NK-92 (cell line): Measurements from ENCODE around the gene DHRS2.
A peak's percentile ranks its signal among the peaks of the same experiment; 100 is the strongest.
"Not testable (repeated sequence)": the region's sequence is repeated elsewhere in the genome, so short reads cannot be mapped to it uniquely, and the experiment has no call there.

Source experiments
- DNase-seq: peaks from one replicate; lab custom pipeline; 2025; ENCODE audit not compliant: unreplicated experiment; lab: John Stamatoyannopoulos, UW

Gene DHRS2, protein sequence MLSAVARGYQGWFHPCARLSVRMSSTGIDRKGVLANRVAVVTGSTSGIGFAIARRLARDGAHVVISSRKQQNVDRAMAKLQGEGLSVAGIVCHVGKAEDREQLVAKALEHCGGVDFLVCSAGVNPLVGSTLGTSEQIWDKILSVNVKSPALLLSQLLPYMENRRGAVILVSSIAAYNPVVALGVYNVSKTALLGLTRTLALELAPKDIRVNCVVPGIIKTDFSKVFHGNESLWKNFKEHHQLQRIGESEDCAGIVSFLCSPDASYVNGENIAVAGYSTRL

DNA sequence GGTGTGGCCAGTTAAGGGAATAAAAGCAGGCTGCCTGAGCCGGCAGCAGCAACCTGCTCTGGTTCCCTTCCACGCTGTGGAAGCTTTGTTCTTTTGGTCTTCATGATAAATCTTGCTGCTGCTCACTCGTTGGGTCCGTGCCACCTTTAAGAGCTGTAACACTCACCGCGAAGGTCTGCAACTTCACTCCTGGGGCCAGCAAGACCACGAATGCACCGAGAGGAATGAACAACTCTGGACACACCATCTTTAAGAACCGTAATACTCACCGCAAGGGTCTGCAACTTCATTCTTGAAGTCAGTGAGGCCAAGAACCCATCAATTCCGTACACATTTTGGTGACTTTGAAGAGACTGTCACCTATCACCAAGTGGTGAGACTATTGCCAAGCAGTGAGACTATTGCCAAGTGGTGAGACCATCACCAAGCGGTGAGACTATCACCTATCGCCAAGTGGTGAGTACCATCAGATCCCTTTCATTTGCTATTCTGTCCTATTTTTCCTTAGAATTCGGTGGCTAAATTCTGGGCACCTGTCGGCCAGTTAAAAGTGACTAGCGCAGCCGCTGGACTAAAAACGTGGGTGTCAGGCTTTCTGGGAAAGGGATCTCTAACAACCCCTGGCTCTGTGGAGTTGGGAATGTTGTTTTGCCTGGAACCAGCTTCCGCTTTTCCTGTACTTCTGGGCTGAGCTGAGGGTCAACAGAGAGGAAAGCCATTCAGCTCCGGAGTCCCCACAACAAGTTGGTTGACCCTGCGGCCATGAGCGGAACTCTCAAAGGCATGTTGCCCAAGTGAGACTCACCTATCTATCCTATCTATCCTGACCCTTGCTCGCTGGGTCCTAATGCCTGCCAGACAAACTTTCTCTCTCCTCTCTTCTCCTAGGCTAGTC lies at the start of gene DHRS2:
Gene DHRS2, plus strand, starts transcription at position 48 of the 895 bp plus-strand sequence. CDS start 2,501 bp downstream, outside the sequence.
- no peak for DNase-seq

DNA sequence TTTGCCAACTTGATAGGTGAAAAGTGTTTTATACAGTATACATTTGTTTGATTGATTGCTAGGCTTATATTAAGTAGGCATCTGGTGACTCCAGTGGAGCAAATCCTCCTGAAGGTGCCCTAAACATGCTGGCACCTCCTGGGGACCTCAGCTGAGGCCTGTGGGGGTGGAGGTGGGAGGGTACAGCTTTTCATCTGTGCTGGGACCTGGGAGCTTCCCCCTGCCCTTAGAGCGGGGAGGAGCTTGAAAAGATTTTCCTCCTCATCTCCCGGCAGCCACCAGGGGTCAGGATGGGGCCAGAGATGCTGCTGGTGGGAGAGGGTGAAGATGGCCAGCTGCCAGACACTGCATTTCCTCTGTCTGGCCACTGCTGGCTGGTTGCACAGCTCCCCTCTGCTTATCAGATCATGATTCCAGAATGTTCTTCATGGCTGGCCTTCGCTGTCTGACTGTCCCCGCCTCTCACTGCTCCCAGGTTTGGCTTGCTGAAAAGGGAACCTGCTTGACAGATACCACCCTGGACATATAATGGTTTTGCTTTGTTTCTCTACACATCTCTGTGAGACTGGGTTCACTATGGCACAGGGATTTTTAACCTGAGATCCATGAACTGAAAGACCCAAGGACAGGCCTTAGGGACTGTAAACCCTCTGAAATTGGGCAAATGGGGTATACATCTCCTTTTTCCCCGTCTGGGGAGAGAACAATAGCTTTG lies 47.1 kb upstream of the DHRS2 start:
- peak; percentile 10 for DNase-seq

DNA sequence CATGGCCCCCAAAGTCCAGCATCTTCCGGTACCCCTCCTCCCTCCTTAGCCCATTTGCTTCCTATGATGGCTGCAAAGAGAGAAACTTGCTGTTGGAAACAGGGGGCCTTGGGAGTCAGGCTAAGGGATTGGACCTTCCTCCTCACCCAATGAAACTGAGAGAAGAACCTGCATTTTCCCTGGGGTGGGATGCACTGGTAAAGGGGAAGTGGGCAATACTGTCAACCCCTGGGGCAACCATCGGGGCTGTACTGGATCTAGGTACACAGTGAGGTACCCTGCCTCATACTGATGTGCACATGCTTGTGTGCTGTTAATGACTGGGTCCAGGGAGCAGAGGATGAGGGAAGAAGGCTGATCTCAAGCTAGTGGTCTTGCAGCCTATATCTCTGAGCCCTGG lies 46.6 kb upstream of the DHRS2 start:
- DNase-seq, result no peak

DNA sequence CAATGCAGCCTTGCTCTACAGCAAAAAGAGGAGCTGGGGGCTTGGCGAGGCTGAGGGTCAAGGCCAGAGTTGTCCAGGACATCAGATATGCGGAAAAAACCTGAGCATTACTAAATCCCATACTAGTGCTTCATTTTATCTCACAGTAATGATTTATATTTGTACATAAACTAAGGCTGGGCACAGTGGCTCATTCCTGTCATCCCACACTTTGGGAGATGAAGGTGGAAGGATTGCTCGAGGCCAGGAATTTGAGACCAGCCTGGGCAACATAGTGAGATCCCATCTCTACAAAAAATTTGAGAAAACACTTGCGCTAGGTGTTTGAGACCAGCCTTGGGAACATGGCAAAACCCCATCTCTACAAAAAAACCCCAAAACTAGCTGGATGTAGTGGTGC lies 46.0 kb upstream of the DHRS2 start:
- DNase-seq, result no peak

DNA sequence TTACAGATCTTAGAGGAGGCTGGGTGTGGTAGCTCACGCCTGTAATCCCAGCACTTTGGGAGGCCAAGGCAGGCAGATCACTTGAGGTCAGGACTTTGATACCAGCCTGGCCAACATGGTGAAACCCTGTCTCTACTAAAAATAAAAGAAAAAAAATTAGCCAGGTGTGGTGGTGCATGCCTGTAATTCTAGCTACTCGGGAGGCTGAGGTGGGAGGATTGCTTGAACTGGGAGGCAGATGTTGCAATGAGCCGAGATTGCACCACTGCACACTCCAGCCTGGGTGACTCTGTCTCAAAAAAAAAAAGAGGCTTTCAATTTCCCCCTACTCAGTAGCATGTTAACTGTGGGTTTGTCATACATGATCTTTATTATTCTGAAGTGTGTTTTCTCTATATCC lies 42.0 kb upstream of the DHRS2 start:
- DNase-seq, result not testable (repeated sequence)

- no peak for DNase-seq
Observed at GRCh38 chr14:23600322-23600707, 35.8 kb upstream of the DHRS2 start.

DNA sequence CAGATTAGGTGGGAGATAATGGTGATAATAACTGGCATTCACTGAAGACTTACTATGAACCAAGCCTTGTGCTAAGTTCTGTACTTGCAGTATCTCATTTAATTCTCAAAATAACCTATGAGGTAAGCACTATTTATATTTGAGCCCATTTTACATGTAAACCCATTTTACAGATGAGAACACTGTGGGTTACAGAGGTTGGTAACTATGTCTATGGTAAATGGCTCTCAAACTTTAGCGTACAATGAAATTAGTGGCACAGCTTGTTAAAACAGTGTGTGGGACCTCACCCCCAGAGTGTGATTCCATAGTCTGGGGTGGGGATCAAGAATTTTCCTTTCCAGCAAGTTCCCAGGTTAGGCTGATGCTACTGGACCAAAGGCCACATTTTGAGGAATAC lies 35.4 kb upstream of the DHRS2 start:
- DNase-seq, result no peak

DNA sequence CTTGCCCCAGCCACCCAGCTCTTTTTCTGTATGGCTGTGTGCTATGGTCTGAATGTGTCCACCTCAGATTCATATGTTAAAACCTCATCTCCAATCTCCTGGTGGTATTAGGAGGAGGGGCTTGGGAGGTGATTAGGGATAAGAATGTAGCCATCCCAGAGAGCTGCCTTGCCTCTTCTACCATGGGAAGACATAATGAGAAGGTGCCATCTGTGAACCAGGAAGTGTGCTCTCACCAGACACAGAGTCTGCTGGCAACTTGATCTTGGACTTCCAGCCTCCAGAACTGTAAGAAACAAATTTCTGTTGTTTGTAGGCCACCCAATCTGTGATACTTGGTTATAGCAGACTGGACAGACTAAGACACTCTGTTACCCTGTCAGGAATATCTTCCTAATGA lies 34.7 kb upstream of the DHRS2 start:
- DNase-seq, result no peak

DNA sequence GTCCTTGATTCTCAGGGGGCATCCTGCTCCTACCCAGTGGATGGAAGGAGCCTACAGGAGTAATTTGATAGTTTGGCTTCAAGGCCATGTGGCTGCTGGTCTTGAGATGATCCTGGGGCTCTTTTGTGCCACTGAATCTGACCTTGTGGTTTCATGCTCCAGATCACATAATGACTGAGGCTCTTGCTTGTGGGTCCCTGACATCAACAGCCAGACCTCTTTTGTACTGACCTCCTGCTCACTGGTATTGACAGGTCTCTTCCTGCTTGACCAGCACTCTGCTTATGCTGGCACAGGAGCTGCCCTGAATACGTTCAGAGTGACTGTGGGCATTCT lies 34.4 kb upstream of the DHRS2 start:
- no peak for DNase-seq

DNA sequence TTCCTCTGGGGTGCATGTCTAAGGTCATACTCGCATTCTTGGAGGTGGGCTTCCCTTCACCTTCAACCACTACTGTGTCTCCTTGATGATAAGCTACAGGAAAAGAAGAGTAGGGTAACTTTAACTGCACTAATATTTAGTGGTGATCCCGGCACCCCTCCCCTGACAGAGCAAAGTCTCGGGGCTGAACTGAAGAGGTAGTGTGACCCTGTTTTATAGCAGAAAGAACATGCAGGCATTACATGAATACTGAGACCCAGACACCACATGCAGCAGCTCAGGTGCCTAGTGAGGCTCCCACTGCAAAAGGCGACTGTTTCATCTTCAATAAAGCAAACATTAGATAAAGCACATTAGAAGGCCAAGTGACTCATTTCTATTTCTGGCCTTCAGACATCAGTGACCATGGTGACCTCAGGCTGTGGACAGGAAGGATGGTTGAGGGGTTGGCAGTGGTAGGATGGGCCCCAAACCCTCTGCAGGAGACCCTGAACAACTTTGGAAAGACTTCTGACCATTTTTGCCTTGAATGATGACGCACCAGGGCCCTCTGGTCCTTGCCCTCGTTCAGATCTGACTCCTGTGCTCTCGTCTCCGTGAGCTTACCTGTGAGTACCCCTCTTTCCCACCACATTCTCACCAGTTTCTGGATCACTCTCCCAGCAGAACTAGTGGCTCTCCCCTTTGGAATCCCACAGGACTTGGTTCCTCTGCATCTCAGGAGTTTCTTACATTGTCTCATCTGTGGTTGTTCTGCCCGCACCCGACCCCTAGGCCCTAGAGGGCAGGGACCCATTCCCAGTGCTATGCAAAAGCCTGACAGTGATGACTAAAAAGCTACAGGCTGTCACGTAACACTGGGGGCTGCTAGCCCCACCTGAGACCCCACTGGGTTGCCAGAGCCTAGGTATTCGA lies 33.7 kb upstream of the DHRS2 start:
- DNase-seq, result no peak

- DNase-seq, result no peak
Observed at GRCh38 chr14:23603103-23603502, 33.1 kb upstream of the DHRS2 start.

DNA sequence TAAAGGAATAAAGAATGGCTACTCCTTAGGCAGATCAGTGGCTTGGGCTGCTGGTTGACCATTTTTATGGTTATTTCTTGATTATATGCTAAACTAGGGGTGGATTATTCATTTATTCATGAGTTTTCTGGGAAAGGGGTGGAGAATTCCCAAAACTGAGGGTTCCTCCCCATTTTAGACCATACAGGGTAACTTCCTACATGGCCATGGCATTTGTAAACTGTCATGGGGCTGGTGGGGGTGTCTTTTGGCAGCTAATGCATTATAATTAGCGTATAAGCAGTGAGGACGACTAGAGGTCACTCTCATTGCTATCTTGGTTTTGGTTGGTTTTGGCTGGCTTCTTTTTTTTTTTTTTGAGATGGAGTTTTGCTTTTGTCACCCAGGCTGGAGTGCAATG lies 32.0 kb upstream of the DHRS2 start:
- DNase-seq, result no peak

GRCh38 chr14:23604675-23605170 lies 31.4 kb upstream of the DHRS2 start:
- DNase-seq, result no peak

DNA sequence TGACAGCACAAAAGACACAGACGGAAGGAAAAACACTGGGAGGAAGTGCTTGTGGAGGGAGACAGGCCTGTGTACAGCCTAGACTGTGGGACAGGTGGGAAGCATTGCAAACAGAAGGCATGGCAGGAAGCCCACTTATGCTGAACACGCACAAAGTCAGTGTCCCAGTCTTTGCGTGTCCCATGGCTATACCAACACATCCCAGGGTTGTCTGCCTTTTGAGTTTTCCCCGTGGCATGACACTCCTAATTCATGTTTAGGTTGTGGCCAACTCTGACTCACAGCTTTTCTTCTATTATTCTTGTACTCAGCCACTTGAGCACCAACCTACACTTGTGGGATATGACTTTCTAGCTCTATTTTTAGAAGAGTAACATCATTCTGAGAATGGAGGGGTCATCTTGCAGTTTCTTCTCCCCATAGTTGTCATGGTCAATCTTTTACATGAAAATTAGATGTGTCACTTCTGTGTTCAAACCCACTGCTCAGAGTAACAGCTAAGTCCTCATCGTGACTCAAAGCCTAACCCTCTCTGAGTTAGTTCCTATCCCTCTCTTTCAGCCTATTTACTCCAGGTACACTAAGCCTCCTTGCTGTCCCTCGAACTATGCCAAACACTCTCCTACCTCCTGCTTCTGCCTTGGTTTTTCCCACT lies 30.1 kb upstream of the DHRS2 start:
- DNase-seq, result no peak

- DNase-seq, result no peak
Observed at GRCh38 chr14:23608454-23608853, 27.7 kb upstream of the DHRS2 start.

GRCh38 chr14:23609001-23609400 lies 27.2 kb upstream of the DHRS2 start:
- no peak for DNase-seq

DNA sequence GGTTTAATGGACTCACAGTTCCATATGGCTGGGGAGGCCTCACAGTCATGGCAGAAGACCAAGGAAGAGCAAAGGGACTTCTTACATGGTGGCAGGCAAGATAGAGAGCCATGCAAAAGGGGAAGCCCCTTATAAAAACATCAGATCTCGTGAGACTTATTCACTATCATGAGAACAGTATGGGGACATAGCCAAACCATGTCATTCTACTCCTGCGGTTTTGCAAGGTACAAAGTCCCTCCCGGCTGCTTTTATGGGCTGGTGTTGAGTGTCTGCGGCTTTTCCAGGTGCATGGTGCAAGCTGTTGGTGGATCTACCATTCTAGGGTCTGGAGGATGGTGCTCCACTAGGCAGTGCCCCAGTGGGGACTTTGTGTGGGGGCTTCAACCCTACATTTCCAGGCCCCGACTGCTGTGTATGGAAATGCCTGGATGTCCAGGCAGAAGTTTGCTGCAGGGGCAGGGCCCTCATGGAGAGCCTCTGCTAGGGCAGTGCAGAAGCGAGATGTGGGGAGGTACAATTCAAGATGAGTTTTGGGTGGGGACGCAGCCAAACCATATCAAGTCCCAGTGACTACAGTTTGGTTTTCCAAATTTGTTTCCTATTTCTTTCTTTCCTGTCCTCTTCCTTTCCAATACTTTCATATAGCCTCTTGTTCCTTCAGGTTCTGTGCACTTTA lies 26.6 kb upstream of the DHRS2 start:
- not testable (repeated sequence) for DNase-seq

DNA sequence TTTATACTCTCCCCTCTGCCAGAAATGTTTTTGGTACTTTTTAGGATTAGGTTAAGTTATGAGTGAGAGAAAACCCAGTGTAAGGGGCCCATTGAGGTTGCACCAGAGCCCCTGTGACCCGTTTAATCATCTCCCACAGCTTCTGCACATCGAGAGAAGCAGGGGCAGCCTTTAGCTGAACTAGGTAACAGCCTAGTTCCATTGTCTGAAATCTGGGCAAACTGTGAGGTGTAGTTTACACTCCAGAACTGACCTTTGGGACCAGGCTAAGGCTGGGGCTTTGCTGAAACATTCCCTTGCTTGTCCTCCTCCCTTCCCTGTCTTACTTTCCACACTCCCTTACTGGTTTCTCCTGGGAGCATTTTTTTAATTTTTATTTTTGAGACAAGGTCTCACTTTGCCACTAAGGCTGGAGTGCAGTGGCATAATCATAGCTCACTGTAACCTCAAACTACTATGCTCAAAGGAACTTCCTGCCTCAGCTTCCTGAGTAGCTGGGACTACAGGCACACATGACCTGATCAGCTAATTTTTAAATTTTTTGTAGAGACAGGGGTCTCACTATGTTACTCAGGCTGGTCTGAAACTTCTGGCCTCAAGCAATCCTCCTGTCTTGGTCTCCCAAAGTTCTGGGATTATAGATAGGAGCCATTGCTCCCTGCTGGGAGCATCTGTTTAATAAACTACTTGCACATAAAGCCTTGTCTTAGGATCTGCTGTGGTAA lies 25.9 kb upstream of the DHRS2 start:
- DNase-seq, result no peak

DNA sequence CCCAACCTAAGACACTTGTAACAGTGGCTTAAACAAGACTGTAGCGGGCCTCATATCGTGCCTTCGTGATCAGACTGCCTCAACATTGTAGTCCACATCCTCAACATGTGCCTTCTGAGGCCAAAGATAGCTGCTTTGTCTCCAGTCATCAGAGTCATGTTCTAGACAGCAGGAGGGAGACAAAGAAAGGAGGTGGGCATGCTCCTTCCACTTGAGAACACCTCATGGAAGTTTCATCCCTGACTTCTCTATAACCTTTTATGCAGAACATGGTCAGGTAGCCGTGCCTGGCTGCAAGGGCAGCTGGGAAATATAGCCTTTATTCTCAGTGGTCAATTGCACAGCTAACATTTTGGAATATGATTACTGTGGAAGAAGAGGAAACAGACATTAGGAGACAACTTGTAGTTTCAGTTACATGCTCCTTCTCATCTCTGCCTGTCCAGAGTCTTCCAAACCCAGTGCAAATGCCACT lies 25.3 kb upstream of the DHRS2 start:
- DNase-seq, result no peak
